ENCODE results near the gene EFNA5. TPM values are rescaled to one million over a fixed set of nuclear protein-coding genes. Genes with fewer than 3 reads are reported as not detected.

EFNA5 gene
- total RNA-seq, 1 experiment from 2014 or later: 0.22 TPM

DNA sequence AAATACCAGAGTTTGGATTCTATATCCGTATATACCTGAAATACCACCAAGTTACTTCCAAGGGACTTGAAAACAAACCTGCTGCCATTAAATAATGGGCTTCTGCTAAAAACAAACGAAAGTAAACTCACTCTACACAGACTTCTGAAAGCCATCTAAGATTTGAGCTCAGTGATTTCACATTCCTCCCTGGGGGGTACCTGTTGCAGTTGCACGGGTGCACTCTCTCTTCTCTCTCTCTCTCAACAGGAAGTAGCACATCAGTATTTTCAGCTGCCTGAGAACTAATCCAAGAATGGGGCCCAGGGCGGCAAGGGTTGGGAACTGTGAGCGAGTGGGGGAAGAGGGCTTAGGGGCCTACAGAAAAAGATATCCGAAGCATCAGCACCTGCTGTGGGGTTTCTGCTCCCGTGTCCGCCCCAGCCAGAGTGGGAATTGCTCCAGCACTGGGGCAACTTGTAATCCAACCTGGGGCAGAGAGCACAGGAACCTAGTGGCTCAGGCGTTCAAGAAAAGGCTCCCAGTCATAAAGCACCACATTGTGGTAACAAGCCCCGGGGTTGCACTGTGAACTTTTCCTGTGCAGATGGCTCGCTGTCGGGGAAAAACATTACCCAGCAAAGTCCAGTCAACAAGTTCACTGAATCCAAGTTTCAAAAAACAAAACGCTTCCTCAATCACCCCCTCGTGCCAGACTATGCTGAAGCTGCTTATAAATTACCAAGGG, 99.8 kb downstream of the EFNA5 start:
- Histone ChIP-seq H3K9me3 (ENCODE audit: control insufficient read depth in 1 of 2, insufficient read depth in 1 of 2, low read depth in 1 of 2, low read length in 2 of 2) (no peaks in the 10 kb centered on the region), H3K4me1 (ENCODE audit: control insufficient read depth in 1 of 2, insufficient read depth in 2 of 2, low read length in 2 of 2) (peaks cover 0 to 17% of the 10 kb centered on the region in 2 experiments; a peak in 2 of 4 replicates), H3K36me3 (ENCODE audit: control insufficient read depth in 1 of 2, insufficient read depth in 2 of 2, low read length in 2 of 2) (no peaks in the 10 kb centered on the region), H2AFZ (ENCODE audit: low read depth, low read length, poor library complexity, severe bottlenecking) (peak overlapping the region; percentile 98), H3K27me3 (ENCODE audit: insufficient read depth, low read length) (no peaks in the 10 kb centered on the region), H3K4me2 (ENCODE audit: low read length) (peak overlapping the region; percentile 85), H3K9me2 (ENCODE audit: insufficient read depth) (no peaks in the 10 kb centered on the region), H3K4me3 (replicated peaks in 1 of 2; ENCODE audit: low read depth in 1 of 2, low read length in 2 of 2) (no peak overlapping the region), H3K27ac (ENCODE audit: low read depth, low read length) (no peak overlapping the region), H4K20me1 (ENCODE audit: insufficient read depth) (no peaks in the 10 kb centered on the region), H3K79me2 (ENCODE audit: insufficient read depth, low read length) (no peaks in the 10 kb centered on the region), H3K9ac (ENCODE audit: low read length) (no peak overlapping the region)
- intact Hi-C loops (cut with micrococcal nuclease): no loop called here
- CTCF ChIA-PET: interaction anchor here (1.3 to 2.3 kb wide), 8 partner anchors 8 to 1116 kb away, joined by 4 to 20 read pairs (median 6); no protein-coding TSS in a partner anchor
- POLR2A ChIA-PET: no interaction called here
- ATAC-seq: no peak
- BruUV-seq (replicated peaks): no TSS peak
- RAD21 ChIA-PET (ENCODE audit: low non-redundant PET in 1 of 2, low total read pairs in 2 of 2, uncharacterized antibody in 2 of 2, unreplicated experiment in 2 of 2): interaction anchor here in 1 of 2 experiments (0.7 kb wide), 1 partner anchor 14 kb away, joined by 3 read pairs; no protein-coding TSS in a partner anchor
- DNase-seq (ENCODE audit: low read depth, low spot score): no peak
- TF ChIP-seq, protein P1, sequence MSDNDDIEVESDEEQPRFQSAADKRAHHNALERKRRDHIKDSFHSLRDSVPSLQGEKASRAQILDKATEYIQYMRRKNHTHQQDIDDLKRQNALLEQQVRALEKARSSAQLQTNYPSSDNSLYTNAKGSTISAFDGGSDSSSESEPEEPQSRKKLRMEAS (IDR thresholded peaks at IDR 0.05): no peak
- TF ChIP-seq RAD21 (IDR thresholded peaks at IDR 0.05; ENCODE audit: low read depth) (no peak), CEBPB (IDR thresholded peaks at IDR 0.05; ENCODE audit: low read depth) (no peak), ZNF274 (IDR thresholded peaks at IDR 0.05; ENCODE audit: low read depth, low read length) (no peak), CBX3 (IDR thresholded peaks at IDR 0.05; ENCODE audit: low read depth) (no peak), EGR1 (IDR thresholded peaks at IDR 0.05; ENCODE audit: low read depth) (no peak), REST (IDR thresholded peaks at IDR 0.05; ENCODE audit: low read depth) (no peak), CTCF (IDR thresholded peaks at IDR 0.05 in 2 of 3, conservative IDR thresholded peaks at IDR 0.05 in 1 of 3; ENCODE audit: borderline replicate concordance in 1 of 3, insufficient read depth in 1 of 3, low read depth in 2 of 3, low read length in 2 of 3) (no peak), POLR2A (IDR thresholded peaks at IDR 0.05; ENCODE audit: borderline replicate concordance, extremely low read depth, insufficient read depth, insufficient read length) (no peak), ZBTB33 (IDR thresholded peaks at IDR 0.05; ENCODE audit: extremely low read depth, insufficient replicate concordance, low read length) (no peak), SP1 (IDR thresholded peaks at IDR 0.05; ENCODE audit: low read depth) (no peak), POLR2AphosphoS5 (IDR thresholded peaks at IDR 0.05; ENCODE audit: low read depth, low read length) (no peak)
- TF ChIP-seq, protein P2, sequence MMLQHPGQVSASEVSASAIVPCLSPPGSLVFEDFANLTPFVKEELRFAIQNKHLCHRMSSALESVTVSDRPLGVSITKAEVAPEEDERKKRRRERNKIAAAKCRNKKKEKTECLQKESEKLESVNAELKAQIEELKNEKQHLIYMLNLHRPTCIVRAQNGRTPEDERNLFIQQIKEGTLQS (IDR thresholded peaks at IDR 0.05): no peak
